Tibial nerve (tissue), 3 donors: ENCODE data around the gene UBA52.

Experiments used
- POLR2A ChIP-seq, 2 donors: fragments of 450-650 bp; IDR thresholded peaks; one replicate each; pipeline ENCODE4 v1.6.1; 2017; ENCODE audit warnings: antibody characterized with exemption in 2 of 2, mild to moderate bottlenecking in 2 of 2, moderate library complexity in 2 of 2
- TF ChIP-seq, protein P1 (sequence below), 5 experiments: fragments of 200-600 bp in 3 of 5; fragments of 450-650 bp in 2 of 5; sonication (generic) in 3 of 5; IDR thresholded peaks; one replicate each; pipeline ENCODE4 v1.5.1; 2016 to 2019; ENCODE audit warnings: antibody characterized with exemption in 5 of 5, mild to moderate bottlenecking in 3 of 5, moderate library complexity in 2 of 5

GRCh38 chr19:18610556-18611326, 39.1 kb downstream of the UBA52 start:
- no peak for TF ChIP-seq POLR2A (IDR thresholded peaks at IDR 0.05)
- TF ChIP-seq, protein P1, sequence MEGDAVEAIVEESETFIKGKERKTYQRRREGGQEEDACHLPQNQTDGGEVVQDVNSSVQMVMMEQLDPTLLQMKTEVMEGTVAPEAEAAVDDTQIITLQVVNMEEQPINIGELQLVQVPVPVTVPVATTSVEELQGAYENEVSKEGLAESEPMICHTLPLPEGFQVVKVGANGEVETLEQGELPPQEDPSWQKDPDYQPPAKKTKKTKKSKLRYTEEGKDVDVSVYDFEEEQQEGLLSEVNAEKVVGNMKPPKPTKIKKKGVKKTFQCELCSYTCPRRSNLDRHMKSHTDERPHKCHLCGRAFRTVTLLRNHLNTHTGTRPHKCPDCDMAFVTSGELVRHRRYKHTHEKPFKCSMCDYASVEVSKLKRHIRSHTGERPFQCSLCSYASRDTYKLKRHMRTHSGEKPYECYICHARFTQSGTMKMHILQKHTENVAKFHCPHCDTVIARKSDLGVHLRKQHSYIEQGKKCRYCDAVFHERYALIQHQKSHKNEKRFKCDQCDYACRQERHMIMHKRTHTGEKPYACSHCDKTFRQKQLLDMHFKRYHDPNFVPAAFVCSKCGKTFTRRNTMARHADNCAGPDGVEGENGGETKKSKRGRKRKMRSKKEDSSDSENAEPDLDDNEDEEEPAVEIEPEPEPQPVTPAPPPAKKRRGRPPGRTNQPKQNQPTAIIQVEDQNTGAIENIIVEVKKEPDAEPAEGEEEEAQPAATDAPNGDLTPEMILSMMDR (IDR thresholded peaks at IDR 0.05) = no peak
